ENCODE data around the gene RAB22A. TPM values are rescaled to one million over a fixed set of nuclear protein-coding genes. Genes with fewer than 3 reads are reported as not detected.

Gene RAB22A
- total RNA-seq, 6 experiments from 2014 or later = 20.4 to 26.0 (median 22.7) TPM

DNA sequence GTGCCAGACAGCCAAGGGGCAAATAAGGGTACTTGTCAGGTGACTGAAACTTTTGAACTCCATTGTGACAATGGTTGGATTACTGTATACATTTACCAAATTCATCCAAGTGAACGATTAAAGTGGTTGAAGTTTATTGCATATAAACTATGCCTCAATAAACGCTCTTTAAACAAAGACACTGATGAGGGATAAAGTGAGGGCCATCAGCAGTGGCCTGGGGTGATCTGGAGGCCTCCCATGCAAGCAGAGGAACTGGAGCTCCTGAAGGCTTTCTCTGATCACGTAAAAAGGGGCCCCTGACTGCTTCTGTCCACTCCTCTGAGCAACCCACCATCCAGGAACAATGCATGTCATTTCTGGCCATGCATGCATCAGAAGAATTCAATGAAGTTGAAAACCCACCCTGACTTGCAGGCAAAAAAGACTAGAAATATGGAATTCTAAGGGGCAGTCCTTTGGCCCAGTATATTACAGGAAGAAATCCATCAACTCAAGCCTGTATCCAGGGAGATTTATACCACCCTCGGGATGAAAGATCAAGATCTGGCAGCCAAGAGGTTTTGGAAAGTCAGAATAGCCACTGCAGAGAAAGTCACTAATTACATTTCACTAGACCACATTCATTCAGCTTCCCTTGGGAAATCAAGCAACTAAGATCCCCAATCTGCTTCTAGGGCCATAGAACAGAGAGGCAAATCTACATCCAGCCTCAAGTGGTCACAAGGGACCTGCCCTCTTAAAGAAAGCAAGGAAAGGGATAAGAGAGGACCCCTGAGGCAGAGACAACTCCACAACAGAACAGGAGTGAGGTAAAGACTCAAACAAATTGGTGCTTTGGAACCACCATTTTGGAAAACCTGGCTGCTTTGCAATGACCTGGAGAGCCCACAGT lies 31.7 kb upstream of the RAB22A start:
- H3K36me3 Mint-ChIP-seq (ENCODE audit: low read depth) = peaks cover 12% of the 10 kb centered on the region; the same call in 1 of the 2 replicates
- no peaks in the 10 kb centered on the region; the same call in 1 of the 2 replicates for H3K27me3 Mint-ChIP-seq (ENCODE audit: insufficient read depth)
- H3K4me3 Mint-ChIP-seq = no peak overlapping the region
- H3K9me3 Mint-ChIP-seq = peaks cover 5% of the 10 kb centered on the region; the same call in 1 of the 2 replicates
- no peak for DNase-seq
- TF ChIP-seq CTCF (IDR thresholded peaks at IDR 0.05) = no peak
- no peak overlapping the region for H3K27ac Mint-ChIP-seq
- no peaks in the 10 kb centered on the region for H3K4me1 Mint-ChIP-seq (ENCODE audit: low read depth)

GRCh38 chr20:58286729-58287128 lies 22.8 kb upstream of the RAB22A start:
- Mint-ChIP-seq H3K27ac (no peak overlapping the region), H3K36me3 (ENCODE audit: low read depth) (peaks cover 12% of the 10 kb centered on the region)
- DNase-seq = no peak

DNA sequence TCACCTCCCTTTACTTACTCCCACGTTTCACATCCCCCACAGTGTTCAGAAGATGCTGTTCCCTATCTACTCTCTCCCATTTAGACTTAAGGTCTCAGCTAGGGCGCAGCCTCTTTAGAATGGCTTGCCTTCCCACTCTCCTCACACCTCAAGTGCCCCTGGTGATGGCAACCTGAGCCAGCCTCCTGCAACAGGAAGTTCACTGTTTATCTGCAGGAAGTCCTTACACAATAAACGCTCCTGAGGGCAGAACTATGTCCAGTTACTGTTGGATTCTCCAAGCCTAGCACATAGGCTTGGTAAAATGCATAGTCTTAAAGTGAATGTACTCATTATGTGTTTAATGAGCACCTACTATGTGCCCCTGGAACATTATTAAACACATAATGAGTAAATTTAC lies 21.9 kb upstream of the RAB22A start:
- TF ChIP-seq CTCF (IDR thresholded peaks at IDR 0.05) = no peak
- H3K27ac Mint-ChIP-seq = no peak overlapping the region; the same call in 1 of the 2 replicates
- no peaks in the 10 kb centered on the region for H3K27me3 Mint-ChIP-seq (ENCODE audit: insufficient read depth)
- peaks cover 12% of the 10 kb centered on the region for H3K36me3 Mint-ChIP-seq (ENCODE audit: low read depth)
- DNase-seq = no peak
- no peak overlapping the region for H3K4me3 Mint-ChIP-seq
- H3K9me3 Mint-ChIP-seq = no peaks in the 10 kb centered on the region
- peaks cover 19% of the 10 kb centered on the region for H3K4me1 Mint-ChIP-seq (ENCODE audit: low read depth)

More at GRCh38 chr20:58286729-58287128, 22.8 kb upstream of the RAB22A start:
- Mint-ChIP-seq H3K4me3 (no peak overlapping the region), H3K4me1 (ENCODE audit: low read depth) (peaks cover 18% of the 10 kb centered on the region), H3K27me3 (ENCODE audit: insufficient read depth) (no peaks in the 10 kb centered on the region), H3K9me3 (no peaks in the 10 kb centered on the region)
- no peak for TF ChIP-seq CTCF (IDR thresholded peaks at IDR 0.05)

DNA sequence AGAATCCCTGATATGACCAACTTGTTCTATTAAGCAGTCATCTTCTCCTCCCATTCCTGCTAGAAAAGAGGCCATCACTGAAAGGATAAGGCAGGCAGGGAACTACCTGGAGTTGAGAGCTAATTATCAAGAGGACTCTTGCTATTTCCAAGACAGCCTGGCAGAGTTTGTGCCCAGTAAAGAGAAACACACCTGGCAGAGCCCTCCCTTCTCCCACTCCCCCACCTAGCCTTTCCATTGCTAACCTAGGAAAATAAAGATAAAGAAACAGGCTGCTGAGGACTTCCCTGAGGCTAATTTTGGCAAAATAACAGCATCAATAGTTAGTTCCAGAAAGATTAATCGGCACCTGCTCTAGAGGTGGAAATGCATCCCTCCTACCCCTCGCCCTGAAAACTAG lies 20.4 kb upstream of the RAB22A start:
- Mint-ChIP-seq H3K36me3 (ENCODE audit: low read depth) (peaks cover 12% of the 10 kb centered on the region), H3K27ac (no peak overlapping the region), H3K9me3 (no peaks in the 10 kb centered on the region), H3K4me3 (no peak overlapping the region), H3K27me3 (ENCODE audit: insufficient read depth) (no peaks in the 10 kb centered on the region), H3K4me1 (ENCODE audit: low read depth) (peaks cover 19% of the 10 kb centered on the region)
- no peak for DNase-seq
- no peak for TF ChIP-seq CTCF (IDR thresholded peaks at IDR 0.05)

DNA sequence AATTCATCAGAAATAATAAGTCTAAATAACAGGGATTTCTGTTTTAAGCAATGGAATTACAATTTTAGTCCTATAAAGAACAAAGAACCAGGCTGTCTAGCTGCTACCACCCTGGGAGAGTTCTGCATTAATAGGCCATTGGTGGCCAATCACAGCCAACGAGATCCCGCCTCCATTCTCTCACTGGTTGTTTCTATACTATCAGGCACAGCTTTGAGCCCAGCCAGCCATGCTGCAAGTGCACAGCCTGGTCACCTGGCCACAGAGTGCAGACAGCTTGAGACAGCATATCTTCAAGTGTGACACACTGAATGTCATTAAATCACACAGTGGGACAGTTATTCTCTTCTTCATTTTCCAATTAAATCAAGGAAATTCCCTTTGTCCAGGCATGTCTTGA lies 16.1 kb upstream of the RAB22A start:
- Mint-ChIP-seq H3K27me3 (ENCODE audit: insufficient read depth) (no peaks in the 10 kb centered on the region), H3K4me3 (no peak overlapping the region), H3K27ac (no peak overlapping the region), H3K36me3 (ENCODE audit: low read depth) (0 out of 2 replicates have a peak, but pooled peaks cover 6% of the 10 kb centered on the region), H3K9me3 (no peaks in the 10 kb centered on the region), H3K4me1 (ENCODE audit: low read depth) (peaks cover 17% of the 10 kb centered on the region)
- DNase-seq = no peak
- TF ChIP-seq CTCF (IDR thresholded peaks at IDR 0.05) = no peak
